Measurements from ENCODE around the gene BGLAP. TPM values are rescaled to one million over a fixed set of nuclear protein-coding genes. Genes with fewer than 3 reads are reported as not detected.

Gene BGLAP
- total RNA-seq, 4 donors from 2014 or later: 0.29 to 4.2 (median 0.90) TPM; not detected in 1

DNA sequence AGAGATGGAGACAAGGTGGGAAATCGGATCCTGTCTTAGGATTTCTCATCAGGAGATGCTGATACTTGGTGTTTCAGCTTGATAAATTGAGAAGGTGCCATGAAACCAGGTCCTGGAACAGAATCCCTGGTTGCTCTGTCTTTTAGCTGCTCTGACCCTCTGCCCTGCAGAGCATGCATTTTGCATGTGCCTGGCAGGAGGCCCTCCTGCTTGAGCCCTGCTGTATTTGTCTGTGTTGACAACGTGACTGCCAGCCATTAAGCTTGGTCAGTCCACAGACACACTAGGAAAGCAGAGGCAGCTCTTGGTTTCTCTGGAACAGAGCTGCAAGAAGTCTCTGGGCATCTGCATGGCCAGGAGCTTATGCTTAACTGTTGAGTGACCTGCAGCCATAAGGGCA, 45.5 kb upstream of the BGLAP start:
- no peaks in the 10 kb centered on the region for H3K27me3 ChIP-seq
- H3K4me1 ChIP-seq: peaks cover 0 to 4% of the 10 kb centered on the region in 2 donors
- H3K4me3 ChIP-seq: no peak overlapping the region
- H3K27ac ChIP-seq: no peak overlapping the region
- H3K36me3 ChIP-seq: no peaks in the 10 kb centered on the region
- TF ChIP-seq, protein P1, sequence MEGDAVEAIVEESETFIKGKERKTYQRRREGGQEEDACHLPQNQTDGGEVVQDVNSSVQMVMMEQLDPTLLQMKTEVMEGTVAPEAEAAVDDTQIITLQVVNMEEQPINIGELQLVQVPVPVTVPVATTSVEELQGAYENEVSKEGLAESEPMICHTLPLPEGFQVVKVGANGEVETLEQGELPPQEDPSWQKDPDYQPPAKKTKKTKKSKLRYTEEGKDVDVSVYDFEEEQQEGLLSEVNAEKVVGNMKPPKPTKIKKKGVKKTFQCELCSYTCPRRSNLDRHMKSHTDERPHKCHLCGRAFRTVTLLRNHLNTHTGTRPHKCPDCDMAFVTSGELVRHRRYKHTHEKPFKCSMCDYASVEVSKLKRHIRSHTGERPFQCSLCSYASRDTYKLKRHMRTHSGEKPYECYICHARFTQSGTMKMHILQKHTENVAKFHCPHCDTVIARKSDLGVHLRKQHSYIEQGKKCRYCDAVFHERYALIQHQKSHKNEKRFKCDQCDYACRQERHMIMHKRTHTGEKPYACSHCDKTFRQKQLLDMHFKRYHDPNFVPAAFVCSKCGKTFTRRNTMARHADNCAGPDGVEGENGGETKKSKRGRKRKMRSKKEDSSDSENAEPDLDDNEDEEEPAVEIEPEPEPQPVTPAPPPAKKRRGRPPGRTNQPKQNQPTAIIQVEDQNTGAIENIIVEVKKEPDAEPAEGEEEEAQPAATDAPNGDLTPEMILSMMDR (IDR thresholded peaks at IDR 0.05): no peak
- TF ChIP-seq POLR2A (IDR thresholded peaks at IDR 0.05): no peak
- intact Hi-C loops (cut with DNase I; ENCODE audit: low total_unique reads): no loop called here
- H3K9me3 ChIP-seq: no peaks in the 10 kb centered on the region
- DNase-seq: no peak

DNA sequence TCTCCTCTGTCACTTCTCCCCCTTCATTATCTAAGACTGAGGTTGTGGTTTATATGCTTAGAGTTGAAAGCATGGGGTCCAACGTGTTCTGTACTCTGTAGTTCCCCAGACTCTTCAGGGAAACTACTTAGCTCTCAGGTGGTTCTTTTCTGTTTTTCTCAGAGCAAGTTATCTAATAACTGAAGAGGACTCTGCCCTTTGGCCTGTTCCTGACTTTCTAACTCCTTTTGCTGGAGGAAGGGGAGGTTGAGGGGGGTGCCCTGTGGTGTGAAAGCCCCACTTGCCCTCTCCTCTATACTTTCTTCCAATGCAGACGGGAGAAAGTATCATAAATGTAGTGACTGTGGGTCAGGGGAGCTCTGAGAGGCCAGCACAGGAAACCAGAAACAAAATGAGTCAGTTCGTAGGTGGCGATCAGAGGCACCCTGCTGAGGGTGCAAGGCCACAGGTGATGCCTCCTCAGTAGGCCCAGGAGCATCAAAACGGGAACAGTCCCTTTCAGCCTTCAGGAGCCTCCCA, 43.1 kb upstream of the BGLAP start:
- H3K4me1 ChIP-seq: no peaks in the 10 kb centered on the region
- H3K4me3 ChIP-seq: no peak overlapping the region
- H3K27me3 ChIP-seq: no peaks in the 10 kb centered on the region
- no peak for TF ChIP-seq POLR2A (IDR thresholded peaks at IDR 0.05)
- TF ChIP-seq, protein P1 (IDR thresholded peaks at IDR 0.05): no peak
- DNase-seq: no peak
- no peaks in the 10 kb centered on the region for H3K36me3 ChIP-seq
- no peak overlapping the region for H3K27ac ChIP-seq
- intact Hi-C loops (cut with DNase I; ENCODE audit: low total_unique reads): no loop called here
- H3K9me3 ChIP-seq: no peaks in the 10 kb centered on the region

DNA sequence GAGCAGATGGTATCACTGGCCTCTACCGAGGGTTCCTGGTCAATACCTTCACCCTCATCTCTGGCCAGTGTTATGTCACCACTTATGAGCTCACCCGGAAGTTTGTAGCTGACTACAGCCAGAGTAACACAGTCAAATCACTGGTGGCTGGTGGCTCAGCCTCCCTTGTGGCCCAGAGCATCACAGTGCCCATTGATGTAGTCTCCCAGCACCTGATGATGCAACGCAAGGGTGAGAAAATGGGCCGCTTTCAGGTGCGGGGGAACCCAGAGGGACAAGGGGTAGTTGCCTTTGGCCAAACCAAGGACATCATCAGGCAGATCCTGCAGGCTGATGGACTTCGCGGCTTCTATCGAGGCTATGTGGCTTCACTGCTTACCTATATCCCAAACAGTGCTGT, 41.9 kb upstream of the BGLAP start:
- Histone ChIP-seq H3K36me3 (no peaks in the 10 kb centered on the region), H3K27me3 (no peaks in the 10 kb centered on the region), H3K4me1 (no peaks in the 10 kb centered on the region), H3K27ac (no peak overlapping the region), H3K4me3 (no peak overlapping the region), H3K9me3 (no peaks in the 10 kb centered on the region)
- TF ChIP-seq, protein P1 (IDR thresholded peaks at IDR 0.05): no peak
- no peak for TF ChIP-seq POLR2A (IDR thresholded peaks at IDR 0.05)
- DNase-seq: no peak
- intact Hi-C loops (cut with DNase I; ENCODE audit: low total_unique reads): no loop called here

DNA sequence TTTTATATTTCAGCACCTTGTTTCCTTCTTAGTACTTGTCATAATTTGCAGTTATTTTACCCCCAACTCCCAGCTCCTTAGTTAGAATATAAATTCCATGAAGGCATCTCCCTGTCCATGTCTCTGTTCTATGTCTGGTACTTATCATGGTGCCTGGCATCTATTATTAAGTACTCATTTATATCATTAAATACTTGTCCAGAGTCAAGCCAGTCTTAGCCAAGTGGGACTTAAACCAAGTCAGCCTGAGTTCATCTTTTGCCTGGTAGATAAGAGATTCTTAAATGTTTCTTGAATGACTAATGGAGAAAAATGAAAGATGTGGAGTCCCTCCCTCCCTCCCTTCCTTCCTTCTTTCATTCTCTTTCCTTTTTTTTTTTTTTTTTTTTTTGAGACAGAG, 38.7 kb upstream of the BGLAP start:
- H3K4me1 ChIP-seq: no peaks in the 10 kb centered on the region
- H3K36me3 ChIP-seq: no peaks in the 10 kb centered on the region
- H3K27me3 ChIP-seq: no peaks in the 10 kb centered on the region
- H3K27ac ChIP-seq: peak overlapping the region; percentile 56 to 65
- TF ChIP-seq POLR2A (IDR thresholded peaks at IDR 0.05): no peak
- TF ChIP-seq, protein P1 (IDR thresholded peaks at IDR 0.05): no peak
- intact Hi-C loops (cut with DNase I; ENCODE audit: low total_unique reads): no loop called here
- no peaks in the 10 kb centered on the region for H3K9me3 ChIP-seq
- no peak overlapping the region for H3K4me3 ChIP-seq
- DNase-seq: no peak

DNA sequence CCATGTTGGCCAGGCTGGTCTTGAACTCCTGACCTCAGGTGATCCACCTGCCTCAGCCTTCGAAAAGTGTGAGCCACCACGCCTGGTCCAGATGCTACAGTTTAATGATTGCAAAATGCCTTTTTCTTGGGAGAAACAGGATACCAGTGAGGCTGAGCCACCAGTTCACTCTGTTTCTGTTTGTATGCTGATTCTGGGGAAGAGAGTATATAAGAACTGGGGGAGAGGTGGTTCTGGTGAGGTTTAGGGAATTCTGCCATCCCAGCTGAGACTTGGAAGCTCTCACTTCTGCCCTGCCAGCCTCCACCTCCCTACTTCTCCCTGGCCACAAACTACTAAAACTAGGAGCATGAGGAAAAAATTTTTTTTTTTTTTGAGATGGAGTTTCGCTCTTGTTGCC, 37.3 kb upstream of the BGLAP start:
- Histone ChIP-seq H3K27ac (peak overlapping the region in 1 of 2 donors; percentile 41), H3K36me3 (no peaks in the 10 kb centered on the region), H3K9me3 (no peaks in the 10 kb centered on the region), H3K4me3 (no peak overlapping the region), H3K27me3 (no peaks in the 10 kb centered on the region), H3K4me1 (no peaks in the 10 kb centered on the region)
- TF ChIP-seq, protein P1 (IDR thresholded peaks at IDR 0.05): no peak
- no peak for TF ChIP-seq POLR2A (IDR thresholded peaks at IDR 0.05)
- intact Hi-C loops (cut with DNase I; ENCODE audit: low total_unique reads): no loop called here
- DNase-seq: no peak

Data from uterus (tissue), 4 donors.